OCI-LY3 (cell line): ENCODE results near the gene TTLL10.

Source experiments
- EZH2phosphoT487 ChIP-seq: fragments of 200-600 bp; shearing (Covaris generic); IDR thresholded peaks from 2 replicates; pipeline ENCODE4 v1.6.1; 2018; ENCODE audit warnings: antibody characterized with exemption, mixed run types, low read depth
- TF ChIP-seq, protein P1 (sequence below): fragments of 200-600, 300-600 bp; sonication (generic); IDR thresholded peaks from 2 replicates; pipeline ENCODE4 v1.5.1; 2014; ENCODE audit warnings: antibody characterized with exemption, low read length, low read depth

DNA sequence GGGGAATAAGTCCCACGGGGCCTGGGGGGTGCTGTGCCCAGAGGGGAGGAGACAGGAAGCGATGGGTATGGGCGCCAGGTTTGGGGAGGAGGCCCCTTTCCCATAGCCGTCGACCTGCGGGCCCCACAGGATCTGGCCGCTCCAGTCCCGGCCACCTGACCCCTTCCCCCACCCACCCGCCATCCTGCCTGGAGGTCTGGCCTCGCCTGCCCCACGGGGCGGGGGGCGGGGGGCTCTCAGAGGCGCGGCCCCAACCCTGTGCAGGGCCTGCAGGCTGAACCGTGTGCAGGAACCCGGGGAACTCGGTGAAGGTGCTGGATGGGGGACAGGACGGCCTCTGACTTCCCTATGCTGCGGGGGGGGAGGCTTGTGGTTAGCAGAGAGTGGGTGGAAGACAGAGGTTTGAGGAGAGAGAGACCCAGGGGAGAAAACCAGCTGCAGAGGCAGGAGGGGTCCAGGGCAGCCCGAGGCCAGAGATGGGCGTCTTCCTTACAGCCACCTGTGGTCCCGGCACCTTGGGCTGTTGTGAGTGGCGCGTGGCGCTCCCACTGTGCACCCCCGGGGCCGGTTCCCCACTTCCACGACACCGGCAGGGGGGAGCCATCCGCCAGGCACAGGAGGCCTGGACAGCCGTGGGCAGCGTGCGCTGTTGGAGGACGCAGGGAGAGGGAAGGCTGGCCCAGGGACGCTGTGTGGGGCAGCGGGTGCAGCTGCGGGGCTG, 35.2 kb downstream of the TTLL10 start:
- TF ChIP-seq, protein P1, sequence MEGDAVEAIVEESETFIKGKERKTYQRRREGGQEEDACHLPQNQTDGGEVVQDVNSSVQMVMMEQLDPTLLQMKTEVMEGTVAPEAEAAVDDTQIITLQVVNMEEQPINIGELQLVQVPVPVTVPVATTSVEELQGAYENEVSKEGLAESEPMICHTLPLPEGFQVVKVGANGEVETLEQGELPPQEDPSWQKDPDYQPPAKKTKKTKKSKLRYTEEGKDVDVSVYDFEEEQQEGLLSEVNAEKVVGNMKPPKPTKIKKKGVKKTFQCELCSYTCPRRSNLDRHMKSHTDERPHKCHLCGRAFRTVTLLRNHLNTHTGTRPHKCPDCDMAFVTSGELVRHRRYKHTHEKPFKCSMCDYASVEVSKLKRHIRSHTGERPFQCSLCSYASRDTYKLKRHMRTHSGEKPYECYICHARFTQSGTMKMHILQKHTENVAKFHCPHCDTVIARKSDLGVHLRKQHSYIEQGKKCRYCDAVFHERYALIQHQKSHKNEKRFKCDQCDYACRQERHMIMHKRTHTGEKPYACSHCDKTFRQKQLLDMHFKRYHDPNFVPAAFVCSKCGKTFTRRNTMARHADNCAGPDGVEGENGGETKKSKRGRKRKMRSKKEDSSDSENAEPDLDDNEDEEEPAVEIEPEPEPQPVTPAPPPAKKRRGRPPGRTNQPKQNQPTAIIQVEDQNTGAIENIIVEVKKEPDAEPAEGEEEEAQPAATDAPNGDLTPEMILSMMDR: no peak
- no peak for TF ChIP-seq EZH2phosphoT487
